ENCODE data around the gene PTPRS. TPM values are rescaled to one million over a fixed set of nuclear protein-coding genes. Genes with fewer than 3 reads are reported as not detected.

PTPRS gene
- total RNA-seq, 1 experiment from 2014 or later = 215 TPM

DNA sequence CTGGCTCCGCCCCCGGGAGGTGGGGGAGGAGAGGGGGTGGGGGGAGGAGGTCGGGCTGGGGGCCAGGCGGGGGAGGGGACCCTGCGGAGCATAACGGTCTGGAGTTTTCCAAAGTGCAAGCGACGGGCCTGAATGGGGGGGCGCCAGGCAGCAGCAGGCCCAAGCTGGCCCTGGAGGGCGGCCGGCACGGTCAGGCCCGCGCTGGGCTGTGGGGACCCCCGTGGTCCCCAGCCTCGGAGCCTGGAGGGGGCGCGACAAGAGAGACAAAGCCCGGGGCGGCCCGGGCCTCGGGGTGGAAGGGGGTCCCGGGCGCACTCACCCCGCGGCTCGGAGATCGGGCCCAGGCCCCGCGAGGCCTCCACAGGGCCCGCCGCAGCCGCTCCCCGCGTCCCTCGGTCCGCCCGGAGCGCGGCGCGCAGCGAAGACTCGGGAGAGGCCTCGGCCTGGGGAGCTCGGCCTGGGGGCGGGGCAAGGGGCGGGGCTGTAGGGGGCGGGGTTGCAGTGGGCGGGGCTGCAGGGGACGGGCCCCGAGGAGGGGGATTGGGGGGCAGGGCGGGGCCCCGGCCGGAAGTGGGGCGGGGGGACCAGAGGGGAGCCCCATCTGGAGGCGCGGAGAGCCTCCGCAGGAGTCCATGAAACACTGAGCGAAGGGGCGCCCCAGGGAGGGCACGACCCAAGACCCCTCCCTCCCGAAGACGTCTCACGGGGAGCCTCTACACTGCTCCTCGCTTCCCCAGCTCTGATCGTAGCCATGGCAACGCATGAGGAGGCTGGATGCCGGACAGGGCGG, 47.6 kb downstream of the PTPRS start:
- DNase-seq (ENCODE audit: low spot score) = peak; percentile 86
- no peak for TF ChIP-seq CTCF (conservative IDR thresholded peaks at IDR 0.05; ENCODE audit: low read depth, low read length)
- peak overlapping the region; percentile 93 for H3K27ac ChIP-seq (ENCODE audit: low read depth, low read length, poor library complexity, severe bottlenecking)
- peaks cover 9% of the 10 kb centered on the region for H3K4me1 ChIP-seq (ENCODE audit: insufficient read depth, low read length, poor library complexity, severe bottlenecking)
- POLR2A ChIA-PET (ENCODE audit: low non-redundant PET) = interaction anchor here (0.6 to 0.7 kb wide), 3 partner anchors 197 to 1285 kb away, joined by 5 to 12 read pairs (median 7); partner anchors contain the start of gene SAFB
- BruUV-seq (replicated peaks) = no TSS peak
- CTCF ChIA-PET = interaction anchor here (0.6 to 0.7 kb wide), 2 partner anchors 287 to 1303 kb away, joined by 6 to 9 read pairs; no protein-coding TSS in a partner anchor
- intact Hi-C loops (cut with micrococcal nuclease; ENCODE audit: unreplicated experiment) = loop anchor here (1.0 kb wide), 1 partner anchor 46 kb away; no protein-coding TSS in a partner anchor
- H3K36me3 ChIP-seq (ENCODE audit: insufficient read depth, low read length, poor library complexity, severe bottlenecking) = no peaks in the 10 kb centered on the region
- H3K9me3 ChIP-seq (ENCODE audit: low read depth, low read length, poor library complexity, severe bottlenecking) = no peaks in the 10 kb centered on the region
- no peaks in the 10 kb centered on the region for H3K27me3 ChIP-seq (replicated peaks; ENCODE audit: insufficient read depth, low read depth, low read length, poor library complexity)
- H3K4me3 ChIP-seq (ENCODE audit: low read depth, low read length, poor library complexity, severe bottlenecking) = peak overlapping the region; percentile 69

DNA sequence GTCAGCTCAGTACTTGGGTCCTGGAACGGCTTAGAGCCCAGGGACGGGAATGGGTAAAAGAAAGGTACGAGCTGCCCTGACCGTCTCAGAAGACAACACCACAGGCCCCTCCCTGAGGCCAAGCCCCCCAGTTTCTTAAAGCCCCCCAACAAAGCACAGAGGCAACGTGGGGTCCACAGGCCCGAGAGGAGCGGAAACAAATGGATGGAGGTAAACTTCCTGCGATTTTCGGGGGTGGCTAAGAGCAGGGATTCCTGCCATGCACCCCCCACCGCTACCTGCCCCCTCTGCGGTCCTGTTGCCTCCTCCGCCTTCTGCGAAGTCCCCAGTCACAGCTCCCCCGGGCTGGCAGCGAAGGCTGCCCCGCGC, 48.2 kb downstream of the PTPRS start:
- H3K4me3 ChIP-seq (ENCODE audit: low read depth, low read length, poor library complexity, severe bottlenecking) = peak overlapping the region; percentile 69
- peak; percentile 74 for DNase-seq (ENCODE audit: low spot score)
- H3K4me1 ChIP-seq (ENCODE audit: insufficient read depth, low read length, poor library complexity, severe bottlenecking) = peaks cover 9% of the 10 kb centered on the region
- H3K27me3 ChIP-seq (replicated peaks; ENCODE audit: insufficient read depth, low read depth, low read length, poor library complexity) = no peaks in the 10 kb centered on the region
- no peaks in the 10 kb centered on the region for H3K9me3 ChIP-seq (ENCODE audit: low read depth, low read length, poor library complexity, severe bottlenecking)
- ChIA-PET CTCF (interaction anchor here (0.7 kb wide), 1 partner anchor 287 kb away, joined by 6 read pairs; no protein-coding TSS in a partner anchor), POLR2A (ENCODE audit: low non-redundant PET) (interaction anchor here (0.6 to 0.7 kb wide), 3 partner anchors 13 to 330 kb away, joined by 4 to 12 read pairs (median 5); partner anchors contain the start of gene SAFB)
- peak overlapping the region; percentile 93 for H3K27ac ChIP-seq (ENCODE audit: low read depth, low read length, poor library complexity, severe bottlenecking)
- no peaks in the 10 kb centered on the region for H3K36me3 ChIP-seq (ENCODE audit: insufficient read depth, low read length, poor library complexity, severe bottlenecking)
- TF ChIP-seq EZH2 (IDR thresholded peaks at IDR 0.05; ENCODE audit: borderline replicate concordance, low read depth, low read length, poor library complexity, severe bottlenecking) = no peak
- intact Hi-C loops (cut with micrococcal nuclease; ENCODE audit: unreplicated experiment) = no loop called here
- BruUV-seq (replicated peaks) = no TSS peak

- Histone ChIP-seq H3K27ac (ENCODE audit: low read depth, low read length, poor library complexity, severe bottlenecking) (no peak overlapping the region), H3K9me3 (ENCODE audit: low read depth, low read length, poor library complexity, severe bottlenecking) (no peaks in the 10 kb centered on the region), H3K4me1 (ENCODE audit: insufficient read depth, low read length, poor library complexity, severe bottlenecking) (peaks cover 9% of the 10 kb centered on the region), H3K36me3 (ENCODE audit: insufficient read depth, low read length, poor library complexity, severe bottlenecking) (no peaks in the 10 kb centered on the region), H3K27me3 (replicated peaks; ENCODE audit: insufficient read depth, low read depth, low read length, poor library complexity) (no peaks in the 10 kb centered on the region), H3K4me3 (ENCODE audit: low read depth, low read length, poor library complexity, severe bottlenecking) (peak overlapping the region; percentile 69)
- TSS peak; percentile 58 for BruUV-seq (replicated peaks)
- intact Hi-C loops (cut with micrococcal nuclease; ENCODE audit: unreplicated experiment) = no loop called here
- no peak for DNase-seq (ENCODE audit: low spot score)
- POLR2A ChIA-PET (ENCODE audit: low non-redundant PET) = interaction anchor here (0.6 kb wide), 1 partner anchor 13 kb away, joined by 4 read pairs; no protein-coding TSS in a partner anchor
- CTCF ChIA-PET = no interaction called here
- TF ChIP-seq EZH2 (IDR thresholded peaks at IDR 0.05; ENCODE audit: borderline replicate concordance, low read depth, low read length, poor library complexity, severe bottlenecking) (no peak), CTCF (conservative IDR thresholded peaks at IDR 0.05; ENCODE audit: low read depth, low read length) (no peak)
Measured at GRCh38 chr19:5291588-5292193, 48.9 kb downstream of the PTPRS start.

Other genes with a start within 250 kb of the PTPRS start
- gene ZNRF4, start 114.6 kb upstream of the PTPRS start, total RNA-seq (2021) = not detected in 2 replicates
- gene TINCR, start 227.1 kb upstream of the PTPRS start, total RNA-seq (2021) = 0.34 and 0.90 TPM in 2 replicates

All from A673 (cell line).